GM15510 (cell line): ENCODE measurements around the gene LRRC57.
A peak's percentile ranks its signal among the peaks of the same experiment; 100 is the strongest.

Source experiments
- POLR2A ChIP-seq: IDR thresholded peaks from 3 replicates; pipeline ENCODE4 v1.6.1; 2011; ENCODE audit warnings: borderline replicate concordance; ENCODE audit not compliant: insufficient read length; ENCODE audit errors: extremely low read depth

LRRC57 gene

GRCh38 chr15:42576040-42576594 is 27.5 kb upstream of the LRRC57 start:
- TF ChIP-seq POLR2A: no peak

- TF ChIP-seq POLR2A: peak; percentile 72
These were observed 26.8 kb upstream of the LRRC57 start, which contains the start of gene STARD9 for GRCh38 chr15:42575188-42576039. Gene STARD9 (plus strand): TSS chr15:42575606. CDS start chr15:42575716, 110 bp downstream.

GRCh38 chr15:42558739-42559138 is 10.1 kb upstream of the LRRC57 start:
- no peak for TF ChIP-seq POLR2A

- TF ChIP-seq POLR2A: no peak
These were observed 5.0 kb upstream of the LRRC57 start for GRCh38 chr15:42553554-42553953.

GRCh38 chr15:42549741-42550392 is 1.3 kb upstream of the LRRC57 start:
- no peak for TF ChIP-seq POLR2A

GRCh38 chr15:42549032-42549491 is 469 bp upstream of the LRRC57 start:
- no peak for TF ChIP-seq POLR2A

GRCh38 chr15:42547918-42548248 is 710 bp downstream of the LRRC57 start:
- TF ChIP-seq POLR2A: no peak

GRCh38 chr15:42544853-42545629 is 3.6 kb downstream of the LRRC57 start:
- TF ChIP-seq POLR2A: no peak

- no peak for TF ChIP-seq POLR2A
These were observed 15.3 kb downstream of the LRRC57 start for GRCh38 chr15:42533246-42533645.

GRCh38 chr15:42528970-42529369 is 19.6 kb downstream of the LRRC57 start:
- TF ChIP-seq POLR2A: no peak

- no peak for TF ChIP-seq POLR2A
These were observed 25.3 kb downstream of the LRRC57 start for GRCh38 chr15:42523331-42523730.

- no peak for TF ChIP-seq POLR2A
These were observed 37.6 kb downstream of the LRRC57 start for GRCh38 chr15:42511007-42511391.

- no peak for TF ChIP-seq POLR2A
These were observed 38.2 kb downstream of the LRRC57 start for GRCh38 chr15:42510258-42511006.

- TF ChIP-seq POLR2A: no peak
These were observed 40.3 kb downstream of the LRRC57 start for GRCh38 chr15:42508263-42508690.
